ENCODE measurements around the gene GLTP. TPM values are rescaled to one million over a fixed set of nuclear protein-coding genes. Genes with fewer than 3 reads are reported as not detected.

The GLTP gene
- total and polyA plus RNA-seq, 12 donors: 24.5 to 73.7 (median 37.5) TPM

DNA sequence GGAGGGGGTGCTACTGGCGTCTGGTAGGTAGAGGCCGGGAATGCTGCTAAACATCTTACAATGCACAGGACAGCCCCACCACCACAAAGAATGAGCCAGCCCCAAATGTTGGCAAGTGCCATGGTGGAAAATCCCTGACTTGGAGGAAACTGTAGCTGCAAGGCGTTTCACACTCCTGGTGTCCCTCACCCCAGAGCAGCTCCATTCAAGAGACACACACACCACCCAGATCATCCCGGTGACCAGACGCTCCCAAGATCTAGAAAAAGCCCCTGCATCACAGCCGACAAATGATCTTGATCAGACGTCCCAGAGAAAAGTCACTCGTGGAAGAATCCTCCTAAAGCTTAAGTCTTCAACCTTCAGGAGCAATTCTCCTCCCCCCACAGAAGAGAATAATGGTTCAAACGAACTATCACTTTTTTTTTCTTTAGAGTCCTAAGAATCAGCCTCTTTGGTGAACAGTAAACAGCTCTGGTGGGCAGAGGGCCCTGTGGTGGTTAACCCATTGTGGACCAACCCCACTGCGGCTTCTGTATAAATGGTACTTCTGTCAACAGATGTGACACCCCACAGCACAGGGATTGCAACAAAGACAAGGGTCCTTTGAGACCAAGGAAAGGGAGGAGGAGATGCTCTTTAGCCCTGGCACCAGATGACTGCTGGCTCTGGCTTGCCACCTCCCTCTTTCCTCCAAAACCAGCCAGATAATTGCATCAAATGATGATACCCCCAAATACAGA is 2.7 kb downstream of the GLTP start:
- intact Hi-C loops (cut with DNase I): no loop called here
- no peaks in the 10 kb centered on the region for H3K36me3 ChIP-seq (replicated peaks in 1 of 2)
- no peak for DNase-seq
- H3K9me3 ChIP-seq (replicated peaks in 1 of 3): no peaks in the 10 kb centered on the region
- H3K4me3 ChIP-seq: no peak overlapping the region
- no peaks in the 10 kb centered on the region for H3K27me3 ChIP-seq
- WGBS, 4 donors: 72 to 79% (median 74%) methylated on average over 10 of the region's 10 CpGs
- no peak overlapping the region for H3K27ac ChIP-seq
- TF ChIP-seq, protein P1, sequence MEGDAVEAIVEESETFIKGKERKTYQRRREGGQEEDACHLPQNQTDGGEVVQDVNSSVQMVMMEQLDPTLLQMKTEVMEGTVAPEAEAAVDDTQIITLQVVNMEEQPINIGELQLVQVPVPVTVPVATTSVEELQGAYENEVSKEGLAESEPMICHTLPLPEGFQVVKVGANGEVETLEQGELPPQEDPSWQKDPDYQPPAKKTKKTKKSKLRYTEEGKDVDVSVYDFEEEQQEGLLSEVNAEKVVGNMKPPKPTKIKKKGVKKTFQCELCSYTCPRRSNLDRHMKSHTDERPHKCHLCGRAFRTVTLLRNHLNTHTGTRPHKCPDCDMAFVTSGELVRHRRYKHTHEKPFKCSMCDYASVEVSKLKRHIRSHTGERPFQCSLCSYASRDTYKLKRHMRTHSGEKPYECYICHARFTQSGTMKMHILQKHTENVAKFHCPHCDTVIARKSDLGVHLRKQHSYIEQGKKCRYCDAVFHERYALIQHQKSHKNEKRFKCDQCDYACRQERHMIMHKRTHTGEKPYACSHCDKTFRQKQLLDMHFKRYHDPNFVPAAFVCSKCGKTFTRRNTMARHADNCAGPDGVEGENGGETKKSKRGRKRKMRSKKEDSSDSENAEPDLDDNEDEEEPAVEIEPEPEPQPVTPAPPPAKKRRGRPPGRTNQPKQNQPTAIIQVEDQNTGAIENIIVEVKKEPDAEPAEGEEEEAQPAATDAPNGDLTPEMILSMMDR (IDR thresholded peaks at IDR 0.05): no peak
- no peak for TF ChIP-seq POLR2A (IDR thresholded peaks at IDR 0.05)
- peaks cover 11 to 31% of the 10 kb centered on the region in 2 donors for H3K4me1 ChIP-seq (replicated peaks in 1 of 2)

DNA sequence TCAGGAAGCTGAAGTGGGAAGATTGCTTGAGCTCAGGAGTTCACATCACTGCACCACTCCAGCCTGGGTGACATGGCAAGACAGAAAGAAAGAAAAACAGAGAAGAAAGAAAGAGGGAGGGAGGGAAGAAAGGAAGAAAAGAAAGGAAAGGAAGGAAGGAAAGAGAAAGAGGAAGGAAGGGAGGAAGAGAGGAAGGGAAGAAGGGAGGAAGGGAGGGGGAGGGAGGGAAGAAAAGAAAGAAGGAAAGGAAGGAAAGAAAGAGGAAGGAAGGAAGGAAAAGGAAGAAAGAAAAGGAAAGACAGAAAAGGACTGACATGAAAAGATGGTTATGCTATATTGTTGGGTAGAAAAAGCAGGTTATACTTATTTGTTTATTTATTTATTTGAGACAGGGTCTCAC is 3.9 kb downstream of the GLTP start:
- no peaks in the 10 kb centered on the region for H3K27me3 ChIP-seq
- H3K9me3 ChIP-seq (replicated peaks in 1 of 3): no peaks in the 10 kb centered on the region
- peaks cover 11 to 35% of the 10 kb centered on the region in 2 donors for H3K4me1 ChIP-seq (replicated peaks in 1 of 2)
- H3K4me3 ChIP-seq: no peak overlapping the region
- no peak for DNase-seq
- H3K27ac ChIP-seq: no peak overlapping the region
- no peak for TF ChIP-seq POLR2A (IDR thresholded peaks at IDR 0.05)
- TF ChIP-seq, protein P1 (IDR thresholded peaks at IDR 0.05): no peak
- intact Hi-C loops (cut with DNase I): no loop called here
- H3K36me3 ChIP-seq (replicated peaks in 1 of 2): no peaks in the 10 kb centered on the region

DNA sequence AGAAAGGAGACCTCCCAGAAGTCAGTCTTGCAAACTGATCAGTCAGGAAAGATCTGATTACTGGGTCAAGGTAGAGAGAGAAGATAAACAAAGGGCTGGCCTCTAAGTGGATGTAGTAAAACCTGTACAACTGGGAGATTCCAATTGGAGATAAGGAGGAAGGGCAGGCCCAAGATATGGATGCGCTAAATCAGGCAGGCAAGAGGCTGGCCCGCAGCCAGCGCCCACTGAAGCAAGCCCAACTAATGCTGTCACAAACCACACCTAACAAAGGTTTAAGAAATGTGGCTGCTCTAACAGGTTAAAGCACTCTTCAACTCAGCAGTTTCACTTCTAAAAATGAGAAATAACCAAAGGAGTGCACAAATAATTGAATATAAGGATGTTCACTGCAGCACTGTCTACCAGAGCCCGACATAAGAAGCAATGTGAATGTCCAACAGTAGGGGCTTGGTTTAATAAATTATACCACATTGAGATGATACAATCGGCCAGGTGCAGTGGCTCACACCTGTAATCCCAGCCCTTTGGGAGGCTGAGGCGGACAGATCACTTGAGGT is 4.7 kb downstream of the GLTP start:
- Histone ChIP-seq H3K36me3 (replicated peaks in 1 of 2) (no peaks in the 10 kb centered on the region), H3K4me1 (replicated peaks in 1 of 2) (peaks cover 8 to 39% of the 10 kb centered on the region in 2 donors), H3K27ac (no peak overlapping the region), H3K4me3 (no peak overlapping the region), H3K27me3 (no peaks in the 10 kb centered on the region), H3K9me3 (replicated peaks in 1 of 3) (no peaks in the 10 kb centered on the region)
- TF ChIP-seq POLR2A (IDR thresholded peaks at IDR 0.05): no peak
- TF ChIP-seq, protein P1 (IDR thresholded peaks at IDR 0.05): no peak
- DNase-seq: peak in 2 of 7 donors; percentile 32 to 35
- intact Hi-C loops (cut with DNase I): no loop called here
- WGBS, 4 donors: 49 to 74% (median 67%) methylated on average over 6 of the region's 6 CpGs

DNA sequence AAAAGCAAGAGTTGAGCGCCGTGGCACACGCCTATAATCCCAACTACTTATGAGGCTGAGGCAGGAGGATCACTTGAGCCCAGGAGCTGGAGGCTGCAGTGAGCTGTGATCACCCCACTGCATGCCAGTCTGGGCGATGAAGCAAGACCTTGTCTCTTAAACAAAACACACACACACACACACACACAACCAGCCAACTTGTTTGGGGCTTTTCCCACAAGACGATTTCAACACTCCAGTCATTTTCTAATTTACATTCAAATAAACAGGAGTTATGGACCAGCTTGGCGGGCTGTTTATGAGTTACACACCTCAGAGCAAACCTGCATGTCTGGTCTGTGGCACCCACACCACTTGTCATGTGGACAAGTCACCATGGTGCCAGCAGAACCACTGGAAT is 6.7 kb downstream of the GLTP start:
- intact Hi-C loops (cut with DNase I): no loop called here
- 88 to 94% (median 92%) methylated on average over 6 of the region's 6 CpGs for WGBS, 4 donors
- Histone ChIP-seq H3K27ac (no peak overlapping the region), H3K36me3 (replicated peaks in 1 of 2) (no peaks in the 10 kb centered on the region), H3K4me1 (replicated peaks in 1 of 2) (peaks cover 0 to 33% of the 10 kb centered on the region in 2 donors), H3K27me3 (no peaks in the 10 kb centered on the region), H3K9me3 (replicated peaks in 1 of 3) (no peaks in the 10 kb centered on the region), H3K4me3 (no peak overlapping the region)
- TF ChIP-seq, protein P1 (IDR thresholded peaks at IDR 0.05): no peak
- no peak for TF ChIP-seq POLR2A (IDR thresholded peaks at IDR 0.05)
- DNase-seq: no peak

All from adrenal gland (tissue), 12 donors.